ENCODE data around the gene SLC25A6. TPM values are rescaled to one million over a fixed set of nuclear protein-coding genes. Genes with fewer than 3 reads are reported as not detected.

SLC25A6 gene
- polyA plus RNA-seq, 3 donors, result 442 to 769 (median 449) TPM

DNA sequence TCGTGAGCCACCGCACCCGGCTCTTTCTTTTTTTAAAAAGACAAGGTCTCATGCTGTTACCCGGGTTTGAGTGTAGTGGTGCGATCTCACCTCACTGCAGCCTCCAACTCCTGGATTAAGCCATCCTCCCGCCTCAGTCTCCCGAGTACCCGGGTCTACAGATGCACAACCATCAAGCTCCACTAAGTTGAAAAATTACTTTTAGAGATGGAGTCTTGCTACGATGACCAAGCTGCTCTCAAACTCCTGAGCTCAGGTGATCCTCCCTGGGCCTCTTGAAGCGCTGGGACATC, 2.0 kb downstream of the SLC25A6 start:
- H3K4me1 Mint-ChIP-seq, result peaks cover 22% of the 10 kb centered on the region
- Histone ChIP-seq H3K4me1 (ENCODE audit: control insufficient read depth in 1 of 2, insufficient read depth in 2 of 2, low read length in 2 of 2) (peaks cover 17 to 34% of the 10 kb centered on the region in 2 donors), H3K36me3 (replicated peaks in 1 of 2; ENCODE audit: control insufficient read depth in 1 of 2, insufficient read depth in 2 of 2, low read length in 2 of 2) (peaks cover 58 to 60% of the 10 kb centered on the region in 2 donors), H3K27me3 (ENCODE audit: control insufficient read depth in 2 of 2, insufficient read depth in 2 of 2, low read length in 2 of 2) (no peaks in the 10 kb centered on the region), H3K4me3 (replicated peaks in 1 of 3; ENCODE audit: low read depth in 2 of 3, low read length in 3 of 3) (no peak overlapping the region), H3K9me3 (replicated peaks in 1 of 2; ENCODE audit: control insufficient read depth in 1 of 2, insufficient read depth in 1 of 2, low read length in 2 of 2) (no peaks in the 10 kb centered on the region), H4K20me1 (ENCODE audit: insufficient read depth, low read length) (peaks cover 75% of the 10 kb centered on the region), H2AFZ (ENCODE audit: insufficient read depth, low read depth, low read length, poor library complexity, severe bottlenecking) (no peak overlapping the region), H3K4me2 (replicated peaks; ENCODE audit: extremely low read depth, low read length, poor library complexity, severe bottlenecking) (no peak overlapping the region), H3K27ac (ENCODE audit: low read depth in 1 of 2, low read length in 2 of 2) (no peak overlapping the region), H3K9ac (ENCODE audit: insufficient read depth, low read length, poor library complexity, severe bottlenecking) (no peak overlapping the region), H3K79me2 (ENCODE audit: insufficient read depth, low read length) (peaks cover 86% of the 10 kb centered on the region)
- peaks cover 0 to 2% (median 0%) of the 10 kb centered on the region in 3 donors for H3K27me3 Mint-ChIP-seq (ENCODE audit: low read depth in 3 of 3)
- WGBS (ENCODE audit: insufficient coverage), result 100% methylated on average over 5 of the region's 10 CpGs
- DNase-seq, result no peak
- no peaks in the 10 kb centered on the region for H3K9me3 Mint-ChIP-seq
- intact Hi-C loops (cut with micrococcal nuclease), result loop anchor here (5.0 to 10.0 kb wide), 5 partner anchors 43 to 205 kb away; partner anchors contain the start of genes AKAP17A (in 1 of the 2) and ASMTL (in 1 of the 2)
- H3K4me3 Mint-ChIP-seq, result peak overlapping the region in 1 of 2 donors; percentile 9
- H3K36me3 Mint-ChIP-seq, result peaks cover 45 to 62% of the 10 kb centered on the region in 2 donors
- TF ChIP-seq, protein P1, sequence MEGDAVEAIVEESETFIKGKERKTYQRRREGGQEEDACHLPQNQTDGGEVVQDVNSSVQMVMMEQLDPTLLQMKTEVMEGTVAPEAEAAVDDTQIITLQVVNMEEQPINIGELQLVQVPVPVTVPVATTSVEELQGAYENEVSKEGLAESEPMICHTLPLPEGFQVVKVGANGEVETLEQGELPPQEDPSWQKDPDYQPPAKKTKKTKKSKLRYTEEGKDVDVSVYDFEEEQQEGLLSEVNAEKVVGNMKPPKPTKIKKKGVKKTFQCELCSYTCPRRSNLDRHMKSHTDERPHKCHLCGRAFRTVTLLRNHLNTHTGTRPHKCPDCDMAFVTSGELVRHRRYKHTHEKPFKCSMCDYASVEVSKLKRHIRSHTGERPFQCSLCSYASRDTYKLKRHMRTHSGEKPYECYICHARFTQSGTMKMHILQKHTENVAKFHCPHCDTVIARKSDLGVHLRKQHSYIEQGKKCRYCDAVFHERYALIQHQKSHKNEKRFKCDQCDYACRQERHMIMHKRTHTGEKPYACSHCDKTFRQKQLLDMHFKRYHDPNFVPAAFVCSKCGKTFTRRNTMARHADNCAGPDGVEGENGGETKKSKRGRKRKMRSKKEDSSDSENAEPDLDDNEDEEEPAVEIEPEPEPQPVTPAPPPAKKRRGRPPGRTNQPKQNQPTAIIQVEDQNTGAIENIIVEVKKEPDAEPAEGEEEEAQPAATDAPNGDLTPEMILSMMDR (IDR thresholded peaks at IDR 0.05), result no peak
- H3K27ac Mint-ChIP-seq, result peak overlapping the region in 1 of 7 donors; percentile 55

DNA sequence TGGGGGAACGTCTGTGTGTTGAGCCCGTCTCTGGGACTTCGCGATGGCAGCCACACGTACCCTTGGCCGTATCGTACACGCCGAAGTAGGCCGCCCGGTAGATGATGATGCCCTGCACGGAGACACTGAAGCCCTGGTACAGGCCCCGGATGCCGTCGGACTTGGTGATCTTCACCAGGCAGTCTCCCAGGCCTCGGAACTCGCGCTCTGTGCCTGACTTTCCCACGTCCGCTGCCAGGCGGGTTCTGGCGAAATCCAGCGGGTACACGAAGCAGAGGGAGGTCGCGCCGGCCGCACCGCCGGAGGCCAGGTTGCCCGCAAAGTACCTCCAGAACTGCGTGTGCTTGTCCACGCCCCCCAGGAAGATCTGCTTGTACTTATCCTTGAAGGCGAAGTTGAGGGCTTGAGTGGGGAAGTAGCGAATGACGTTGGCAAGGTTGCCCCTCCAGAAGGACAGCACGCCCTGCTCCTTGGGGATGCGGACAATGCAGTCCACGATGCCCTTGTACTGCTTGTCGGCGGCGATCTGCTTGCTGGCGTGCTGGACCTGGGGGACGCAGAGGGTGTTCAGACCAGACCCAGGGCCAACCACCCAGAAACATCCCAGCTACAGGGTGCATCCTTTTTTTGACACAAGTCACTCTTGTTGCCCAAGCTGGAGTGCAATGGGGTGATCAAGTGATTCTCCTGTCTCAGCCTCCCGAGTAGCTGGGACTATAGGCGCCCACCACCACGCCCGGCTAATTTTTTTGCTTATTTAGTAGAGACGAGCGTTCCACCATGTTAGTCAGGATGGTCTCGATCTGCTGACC, 2.5 kb downstream of the SLC25A6 start:
- Mint-ChIP-seq H3K27ac (peak overlapping the region in 4 of 7 donors; percentile 11 to 66 (median 38)), H3K4me1 (peaks cover 24% of the 10 kb centered on the region), H3K4me3 (no peak overlapping the region), H3K27me3 (ENCODE audit: low read depth in 3 of 3) (peaks cover 0 to 2% (median 0%) of the 10 kb centered on the region in 3 donors), H3K36me3 (peaks cover 50 to 67% of the 10 kb centered on the region in 2 donors), H3K9me3 (no peaks in the 10 kb centered on the region)
- Histone ChIP-seq H3K4me2 (replicated peaks; ENCODE audit: extremely low read depth, low read length, poor library complexity, severe bottlenecking) (no peak overlapping the region), H2AFZ (ENCODE audit: insufficient read depth, low read depth, low read length, poor library complexity, severe bottlenecking) (no peak overlapping the region), H3K9me3 (replicated peaks in 1 of 2; ENCODE audit: control insufficient read depth in 1 of 2, insufficient read depth in 1 of 2, low read length in 2 of 2) (no peaks in the 10 kb centered on the region), H3K4me1 (ENCODE audit: control insufficient read depth in 1 of 2, insufficient read depth in 2 of 2, low read length in 2 of 2) (peaks cover 17 to 30% of the 10 kb centered on the region in 2 donors), H3K27me3 (ENCODE audit: control insufficient read depth in 2 of 2, insufficient read depth in 2 of 2, low read length in 2 of 2) (no peaks in the 10 kb centered on the region), H3K79me2 (ENCODE audit: insufficient read depth, low read length) (peaks cover 81% of the 10 kb centered on the region), H3K9ac (ENCODE audit: insufficient read depth, low read length, poor library complexity, severe bottlenecking) (no peak overlapping the region), H3K36me3 (replicated peaks in 1 of 2; ENCODE audit: control insufficient read depth in 1 of 2, insufficient read depth in 2 of 2, low read length in 2 of 2) (peaks cover 64% of the 10 kb centered on the region in 2 donors), H3K4me3 (replicated peaks in 1 of 3; ENCODE audit: low read depth in 2 of 3, low read length in 3 of 3) (no peak overlapping the region), H4K20me1 (ENCODE audit: insufficient read depth, low read length) (peaks cover 76% of the 10 kb centered on the region), H3K27ac (ENCODE audit: low read depth in 1 of 2, low read length in 2 of 2) (no peak overlapping the region)
- TF ChIP-seq, protein P1 (IDR thresholded peaks at IDR 0.05), result no peak
- 95% methylated on average over 43 of the region's 51 CpGs for WGBS (ENCODE audit: insufficient coverage)
- intact Hi-C loops (cut with micrococcal nuclease), result loop anchor here in 1 of 2 donors (5.0 to 10.0 kb wide), 3 partner anchors 42 to 145 kb away; no protein-coding TSS in a partner anchor
- no peak for DNase-seq

All from CD14-positive monocyte (primary cell).